ENCODE data around the gene ANO1.

- no peak for TF ChIP-seq CTCF (IDR thresholded peaks at IDR 0.05)
- TF ChIP-seq POLR2A (IDR thresholded peaks at IDR 0.05), result no peak
Observed at GRCh38 chr11:70206226-70206981, 128.3 kb downstream of the ANO1 start.
